Cardiac fibroblast (primary cell): ENCODE data around the gene PATL2.
"Not testable (repeated sequence)": the region's sequence is repeated elsewhere in the genome, so short reads cannot be mapped to it uniquely, and the experiment has no call there.

Experiments
- DNase-seq, 2 donors: peaks; one replicate each; pipeline versions ENCODE4 v3.0.0 to v3.0.0-alpha.2; 2010; ENCODE audit warnings: low read depth in 2 of 2
- H3K4me3 ChIP-seq, 2 donors: replicated peaks in 1 of 2; 1 replicate in 1 of 2; 2 replicates in 1 of 2; pipeline ENCODE4 v1.5.1; 2011; ENCODE audit warnings: low read depth in 2 of 2, low read length in 2 of 2, mild to moderate bottlenecking in 2 of 2, moderate library complexity in 1 of 2
- CTCF ChIP-seq: IDR thresholded peaks from one replicate; pipeline ENCODE4 v1.5.1; 2011; ENCODE audit warnings: low read depth, mild to moderate bottlenecking, low read length, inconsistent platforms

Gene PATL2

GRCh38 chr15:44710236-44711095 lies 657 bp downstream of the PATL2 start:
- peak; percentile 47 for TF ChIP-seq CTCF
- H3K4me3 ChIP-seq = peak overlapping the region; percentile 68 to 99
- peak; percentile 45 to 55 for DNase-seq

DNA sequence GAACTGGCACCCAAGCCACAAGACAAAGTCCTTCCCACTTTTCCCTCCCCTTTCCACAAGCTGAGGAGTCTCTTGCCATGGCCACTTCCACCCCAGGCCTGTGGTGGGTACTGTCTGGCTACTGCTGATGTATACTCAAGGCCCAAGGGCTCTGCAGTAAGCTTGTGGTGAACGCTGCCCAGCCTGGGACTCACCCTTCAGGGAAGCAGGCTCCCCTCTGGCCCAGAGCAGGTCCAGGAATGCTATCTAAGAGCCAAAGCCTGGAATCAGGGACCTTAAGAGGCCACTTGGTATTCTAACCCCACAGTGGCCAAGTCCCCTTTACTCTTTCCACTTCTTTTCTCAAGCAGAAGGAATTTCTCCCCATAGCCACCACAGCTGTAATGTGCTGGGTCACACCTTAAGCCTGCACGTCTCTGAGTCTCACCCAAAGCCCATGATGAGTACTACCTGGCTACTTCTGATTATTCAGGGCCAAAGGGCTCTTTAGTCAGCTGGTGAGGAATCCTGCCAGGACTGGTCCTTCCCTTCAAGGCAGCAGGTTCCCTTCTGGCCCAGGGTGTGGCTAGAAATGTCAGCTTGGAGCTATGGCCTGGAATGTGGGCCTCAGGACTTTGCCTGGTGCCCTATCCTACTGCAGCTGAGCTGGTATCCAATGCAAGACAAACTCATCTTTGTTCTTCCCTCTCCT lies 4.0 kb downstream of the PATL2 start:
- H3K4me3 ChIP-seq = no peak overlapping the region
- TF ChIP-seq CTCF = no peak
- DNase-seq = no peak

GRCh38 chr15:44706401-44706800 lies 4.7 kb downstream of the PATL2 start:
- H3K4me3 ChIP-seq = no peak overlapping the region
- DNase-seq = no peak
- no peak for TF ChIP-seq CTCF

DNA sequence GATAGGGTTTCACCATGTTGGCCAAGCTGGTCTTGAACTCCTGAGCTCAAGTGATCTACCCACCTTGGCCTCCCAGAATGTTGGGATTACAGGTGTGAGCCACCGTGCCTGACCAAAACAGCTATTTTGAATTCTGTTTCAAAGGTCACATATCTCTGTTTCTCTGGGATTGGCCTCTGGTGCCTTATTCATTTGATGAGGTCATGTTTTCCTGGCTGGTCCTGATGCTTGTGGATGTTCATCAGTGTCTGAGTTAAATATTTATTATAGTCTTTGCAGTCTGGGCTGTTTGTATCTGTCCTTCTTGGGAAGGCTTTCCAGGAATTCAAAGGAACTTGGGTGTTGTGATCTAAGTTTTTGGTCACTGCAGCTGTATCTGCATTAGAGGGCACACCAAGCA lies 5.1 kb downstream of the PATL2 start:
- TF ChIP-seq CTCF = no peak
- H3K4me3 ChIP-seq = no peak overlapping the region
- no peak for DNase-seq

GRCh38 chr15:44700676-44701075 lies 10.4 kb downstream of the PATL2 start:
- not testable (repeated sequence) for H3K4me3 ChIP-seq, DNase-seq

GRCh38 chr15:44698641-44699040 lies 12.5 kb downstream of the PATL2 start:
- H3K4me3 ChIP-seq = no peak overlapping the region
- no peak for DNase-seq
- no peak for TF ChIP-seq CTCF

DNA sequence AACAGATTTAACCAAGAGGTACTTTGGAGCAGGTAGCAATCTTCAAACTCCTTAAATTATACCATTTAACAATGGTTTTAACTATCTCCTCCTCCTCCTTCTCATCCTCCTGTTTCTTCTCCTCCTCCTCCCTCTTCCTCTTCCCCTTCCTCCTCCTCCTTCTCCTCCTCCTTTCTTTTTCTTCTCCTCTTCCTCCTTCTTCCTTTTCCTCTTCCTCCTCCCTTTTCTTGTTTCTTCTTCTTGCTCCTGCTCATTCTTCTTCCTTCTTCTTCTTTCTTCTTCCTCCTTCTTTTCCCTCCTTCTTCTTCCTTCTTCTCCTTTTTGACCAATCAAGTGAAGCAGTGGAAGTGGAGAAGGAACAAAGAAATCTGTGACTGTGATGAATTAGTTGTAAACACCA lies 14.1 kb downstream of the PATL2 start:
- H3K4me3 ChIP-seq = no peak overlapping the region
- no peak for TF ChIP-seq CTCF
- no peak for DNase-seq
